Activated CD4-positive, alpha-beta T cell treated with anti-CD3 and anti-CD28 coated beads for 36 hours (primary cell): ENCODE data around the gene RBP4. TPM values are rescaled to one million over a fixed set of nuclear protein-coding genes. Genes with fewer than 3 reads are reported as not detected.

Experiments used
- ATAC-seq: fragments of 200-7000 bp; cut with Tn5 transposase; one replicate; pipeline ENCODE4 v1.10.0; 2021; ENCODE audit warnings: mild to moderate bottlenecking, moderate library complexity
- CTCF ChIA-PET: fragments of 350-600 bp; sonication (Branson Sonifier 250); formaldehyde crosslinking; loops from one replicate; lab custom pipeline; 2021; ENCODE audit warnings: antibody characterized with exemption; lab: Charles Lee
- POLR2A ChIA-PET: fragments of 350-600 bp; sonication (Branson Sonifier 250); formaldehyde crosslinking; loops from one replicate; lab custom pipeline; 2021; ENCODE audit warnings: antibody characterized with exemption, inconsistent platforms; lab: Charles Lee
- DNase-seq: peaks from one replicate; pipeline ENCODE4 v3.0.0-alpha.2; 2020
- H3K27ac Mint-ChIP-seq: one replicate; pipeline ENCODE4 v1.8.0; 2021; ENCODE audit warnings: mixed read lengths
- H3K27me3 Mint-ChIP-seq: one replicate; pipeline ENCODE4 v1.8.0; 2021; ENCODE audit warnings: mixed read lengths
- H3K36me3 Mint-ChIP-seq: one replicate; pipeline ENCODE4 v1.8.0; 2021; ENCODE audit warnings: low read depth, mixed read lengths
- H3K4me1 Mint-ChIP-seq: one replicate; pipeline ENCODE4 v1.8.0; 2021; ENCODE audit warnings: mixed read lengths
- H3K4me3 Mint-ChIP-seq: one replicate; pipeline ENCODE4 v1.8.0; 2021; ENCODE audit warnings: mild to moderate bottlenecking, moderate library complexity, mixed read lengths
- H3K9me3 Mint-ChIP-seq: one replicate; pipeline ENCODE4 v1.8.0; 2021; ENCODE audit warnings: low read depth, mixed read lengths
- intact Hi-C, 2 experiments: fragments of 100-400 bp; cut with DNase I in 1 of 2; cut with micrococcal nuclease in 1 of 2; formaldehyde crosslinking; loops; one replicate each; pipeline versions ENCODE4 v1.14.2 to v1.15.1; 2022 to 2024; cut with DNase I, micrococcal nuclease
- total RNA-seq, 2 experiments: library from RNA; stranded (reverse); gene quantifications; one replicate each; pipeline ENCODE4 v1.2.3, GENCODE V29; 2021

Gene RBP4
- total RNA-seq, 2 experiments from 2014 or later = not detected

DNA sequence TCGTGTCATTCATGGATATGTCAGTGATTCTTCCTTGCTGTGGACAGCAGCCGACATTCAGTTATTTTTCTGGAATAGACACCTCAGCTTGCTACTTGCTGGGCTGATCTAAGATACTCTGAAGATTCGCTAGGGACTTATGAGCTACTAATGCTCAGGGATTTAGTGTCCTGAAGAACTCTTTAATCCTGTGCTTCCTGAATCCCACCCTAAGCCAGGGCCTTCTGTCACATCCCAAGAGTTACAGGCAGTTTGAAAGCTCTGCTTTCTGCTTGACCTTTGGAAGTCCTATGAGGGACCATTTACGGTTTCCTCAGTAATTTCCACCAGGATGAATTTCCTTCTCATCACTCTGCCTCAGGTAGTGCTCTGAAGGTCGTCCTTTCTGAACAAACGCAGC is 11.3 kb upstream of the RBP4 start, which contains the start of gene PDE6C:
TSS of gene PDE6C (plus strand) at position 227 of the 400 bp plus-strand sequence. CDS start 189 bp downstream, outside the sequence.
- intact Hi-C loops = no loop called here
- ATAC-seq (no peak), DNase-seq (no peak)
- H3K4me3 Mint-ChIP-seq = no peak within 1 kb of the TSS
- peaks cover 1% of the 10 kb centered on the region for H3K9me3 Mint-ChIP-seq
- POLR2A ChIA-PET = no interaction called here
- H3K27me3 Mint-ChIP-seq = peaks cover 6% of the 10 kb centered on the region
- CTCF ChIA-PET = interaction anchor here (0.9 to 1.1 kb wide), 2 partner anchors 31 to 247 kb away, joined by 3 read pairs; no protein-coding TSS in a partner anchor
- H3K27ac Mint-ChIP-seq = no peak within 1 kb of the TSS
- H3K4me1 Mint-ChIP-seq = no peaks in the 10 kb centered on the region
- H3K36me3 Mint-ChIP-seq = no peaks in the 10 kb centered on the region

DNA sequence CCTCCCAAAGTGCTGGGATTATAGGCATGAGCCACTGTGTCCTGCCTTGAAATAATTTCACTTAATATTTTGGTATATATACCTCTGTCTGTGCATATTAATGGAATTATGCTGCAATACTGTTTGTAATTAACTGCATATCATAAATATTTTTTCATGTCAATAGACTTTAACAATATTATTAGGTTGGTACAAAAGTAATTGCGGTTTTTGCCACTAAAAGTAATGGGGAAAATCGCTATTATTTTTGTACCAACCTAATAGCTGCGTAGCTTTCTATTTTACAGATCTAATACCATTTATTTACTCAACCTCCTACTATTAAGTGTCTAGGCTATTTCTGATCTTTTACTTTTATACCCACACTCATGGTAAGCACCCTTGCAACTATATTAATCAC is 7.4 kb upstream of the RBP4 start:
- intact Hi-C loops = no loop called here
- no peaks in the 10 kb centered on the region for H3K4me1 Mint-ChIP-seq
- CTCF ChIA-PET = no interaction called here

DNA sequence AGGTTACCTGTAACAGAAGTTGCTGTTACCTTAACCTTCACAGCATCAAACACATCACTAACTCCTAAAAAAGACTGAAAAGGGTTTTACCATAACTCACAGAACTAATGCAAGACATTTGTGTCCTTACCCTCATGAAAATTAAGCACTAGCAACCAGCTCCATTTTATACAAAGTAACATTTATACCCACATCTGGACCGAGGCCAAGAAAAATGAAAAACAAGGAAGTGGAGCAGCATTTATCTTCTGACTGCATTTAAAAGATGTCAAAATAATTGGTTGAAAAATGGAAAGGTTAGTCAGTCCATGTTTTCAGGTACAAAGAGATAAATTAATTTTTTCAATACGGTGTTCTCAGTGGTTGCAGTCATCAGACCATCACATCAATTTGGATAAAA is 3.1 kb upstream of the RBP4 start:
- CTCF ChIA-PET = no interaction called here
- H3K27me3 Mint-ChIP-seq = peaks cover 45% of the 10 kb centered on the region

More for the DNA sequence above, 7.4 kb upstream of the RBP4 start:
- DNase-seq = no peak
- ATAC-seq = no peak
- H3K36me3 Mint-ChIP-seq = no peaks in the 10 kb centered on the region
- H3K27me3 Mint-ChIP-seq = peaks cover 18% of the 10 kb centered on the region
- no peak overlapping the region for H3K4me3 Mint-ChIP-seq
- no peak overlapping the region for H3K27ac Mint-ChIP-seq
- peaks cover 3% of the 10 kb centered on the region for H3K9me3 Mint-ChIP-seq
- POLR2A ChIA-PET = no interaction called here

DNA sequence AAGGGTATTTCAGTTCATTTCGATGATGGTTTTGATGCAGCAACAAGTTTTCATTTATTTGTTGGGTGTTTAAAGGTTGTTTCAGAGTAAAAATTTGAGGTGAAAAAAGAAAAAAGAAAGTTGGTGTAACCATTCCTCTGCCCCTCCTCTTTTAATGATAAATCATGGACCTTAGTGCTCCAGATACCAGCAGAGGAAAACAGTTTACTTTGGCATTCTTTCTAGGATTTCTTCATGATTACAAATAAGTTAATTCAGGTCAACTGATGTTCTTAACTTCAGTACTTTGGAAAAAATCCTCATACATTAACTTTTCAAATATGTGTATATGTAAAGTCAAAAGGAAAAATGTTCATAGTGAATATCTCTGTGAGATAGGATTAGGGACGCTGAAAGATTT is 2.0 kb upstream of the RBP4 start:
- DNase-seq (no peak), ATAC-seq (no peak)
- intact Hi-C loops = no loop called here
- ChIA-PET POLR2A (no interaction called here), CTCF (no interaction called here)
- H3K9me3 Mint-ChIP-seq = peaks cover 3% of the 10 kb centered on the region
- no peak overlapping the region for H3K27ac Mint-ChIP-seq
- no peak overlapping the region for H3K4me3 Mint-ChIP-seq
- H3K27me3 Mint-ChIP-seq = peaks cover 46% of the 10 kb centered on the region
- H3K4me1 Mint-ChIP-seq = no peaks in the 10 kb centered on the region
- H3K36me3 Mint-ChIP-seq = no peaks in the 10 kb centered on the region

More for the DNA sequence above, 3.1 kb upstream of the RBP4 start:
- POLR2A ChIA-PET = no interaction called here
- H3K36me3 Mint-ChIP-seq = no peaks in the 10 kb centered on the region
- no peak overlapping the region for H3K4me3 Mint-ChIP-seq
- H3K27ac Mint-ChIP-seq = no peak overlapping the region
- ATAC-seq (no peak), DNase-seq (no peak)
- no peaks in the 10 kb centered on the region for H3K4me1 Mint-ChIP-seq
- intact Hi-C loops = no loop called here
- peaks cover 3% of the 10 kb centered on the region for H3K9me3 Mint-ChIP-seq

DNA sequence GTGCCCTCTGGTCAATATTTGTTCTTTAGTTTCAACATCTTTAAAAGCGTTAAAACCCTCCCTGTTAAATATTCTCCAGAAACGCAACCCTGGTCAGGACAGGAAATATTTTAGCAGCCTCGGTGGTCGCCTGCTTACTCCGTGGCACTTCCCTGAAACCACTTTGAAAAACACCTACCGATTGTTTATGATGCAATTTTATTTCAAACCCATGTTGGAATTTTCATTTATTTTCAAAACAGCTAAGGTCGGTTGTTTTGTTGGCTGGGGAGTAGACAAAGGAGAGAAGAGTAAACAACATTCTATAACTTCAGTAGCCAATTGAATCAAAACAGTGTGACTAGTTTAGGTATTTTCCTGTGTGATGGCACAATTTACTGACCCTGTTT is 733 bp upstream of the RBP4 start:
- H3K27ac Mint-ChIP-seq = no peak overlapping the region
- H3K4me1 Mint-ChIP-seq = no peaks in the 10 kb centered on the region
- H3K4me3 Mint-ChIP-seq = no peak overlapping the region
- peaks cover 44% of the 10 kb centered on the region for H3K27me3 Mint-ChIP-seq
- intact Hi-C loops = no loop called here
- H3K36me3 Mint-ChIP-seq = no peaks in the 10 kb centered on the region
- CTCF ChIA-PET = no interaction called here
- DNase-seq = no peak
- POLR2A ChIA-PET = no interaction called here
- ATAC-seq = no peak
- no peaks in the 10 kb centered on the region for H3K9me3 Mint-ChIP-seq

DNA sequence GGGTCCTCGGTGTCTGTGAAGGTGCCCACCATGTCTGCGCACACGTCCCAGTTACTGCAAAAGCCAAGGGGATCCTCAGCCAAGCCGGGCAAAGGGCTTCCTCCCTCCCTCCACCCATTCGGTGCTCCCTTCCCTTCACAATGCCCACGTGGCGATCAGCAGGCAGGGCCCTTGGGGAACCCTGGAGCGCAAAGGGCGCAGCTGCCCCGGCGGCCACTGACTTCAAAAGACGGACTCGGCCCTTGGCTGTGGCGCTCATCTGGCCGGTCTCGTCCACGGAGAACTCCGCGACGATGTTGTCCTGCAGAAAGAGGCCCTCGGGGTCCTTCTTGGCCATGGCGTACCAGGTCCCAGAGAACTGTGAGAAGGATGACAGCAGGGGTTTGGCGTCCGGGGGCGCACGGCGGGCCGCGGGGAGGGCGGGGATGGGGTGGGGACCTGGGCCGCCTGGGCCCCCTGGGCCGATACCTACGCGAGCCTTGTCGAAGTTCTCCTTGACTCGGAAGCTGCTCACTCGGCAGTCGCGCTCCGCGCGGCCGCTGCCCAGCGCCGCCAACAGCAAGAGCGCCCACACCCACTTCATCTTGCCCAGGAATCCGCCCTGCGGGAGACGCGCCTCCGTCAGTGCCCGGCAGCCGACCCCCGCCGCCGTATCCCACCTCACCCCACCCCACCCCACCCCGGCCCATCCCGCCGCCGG is 439 bp downstream of the RBP4 start:
- intact Hi-C loops = no loop called here
- Mint-ChIP-seq H3K9me3 (no peaks in the 10 kb centered on the region), H3K36me3 (no peaks in the 10 kb centered on the region), H3K27me3 (peaks cover 42% of the 10 kb centered on the region), H3K4me1 (no peaks in the 10 kb centered on the region), H3K4me3 (no peak overlapping the region), H3K27ac (no peak overlapping the region)
- DNase-seq (no peak), ATAC-seq (no peak)
- ChIA-PET POLR2A (no interaction called here), CTCF (no interaction called here)

DNA sequence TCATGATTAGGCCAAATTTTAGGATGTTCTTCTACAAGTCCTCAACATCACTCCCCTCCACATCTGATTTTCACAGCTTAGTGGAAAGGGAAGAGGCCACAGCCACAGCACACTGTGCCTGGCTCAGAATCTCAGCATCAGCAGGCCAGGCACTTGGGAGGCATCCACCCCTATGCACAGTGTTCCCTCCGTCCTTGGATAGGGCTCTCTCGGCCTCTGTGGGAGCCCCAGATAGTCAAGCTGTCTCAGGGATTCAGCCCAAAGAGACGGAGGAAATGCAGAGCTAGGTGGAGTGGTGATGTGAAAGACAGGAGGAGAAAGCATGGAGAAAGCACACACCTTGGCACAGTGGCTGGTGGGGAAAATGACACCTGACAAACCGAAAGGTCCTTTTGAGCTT is 1.3 kb downstream of the RBP4 start:
- DNase-seq (no peak), ATAC-seq (no peak)
- H3K36me3 Mint-ChIP-seq = no peaks in the 10 kb centered on the region
- no peak overlapping the region for H3K27ac Mint-ChIP-seq
- H3K4me3 Mint-ChIP-seq = no peak overlapping the region
- intact Hi-C loops = no loop called here
- H3K9me3 Mint-ChIP-seq = no peaks in the 10 kb centered on the region
- H3K4me1 Mint-ChIP-seq = no peaks in the 10 kb centered on the region
- ChIA-PET CTCF (no interaction called here), POLR2A (no interaction called here)
- peaks cover 42% of the 10 kb centered on the region for H3K27me3 Mint-ChIP-seq

DNA sequence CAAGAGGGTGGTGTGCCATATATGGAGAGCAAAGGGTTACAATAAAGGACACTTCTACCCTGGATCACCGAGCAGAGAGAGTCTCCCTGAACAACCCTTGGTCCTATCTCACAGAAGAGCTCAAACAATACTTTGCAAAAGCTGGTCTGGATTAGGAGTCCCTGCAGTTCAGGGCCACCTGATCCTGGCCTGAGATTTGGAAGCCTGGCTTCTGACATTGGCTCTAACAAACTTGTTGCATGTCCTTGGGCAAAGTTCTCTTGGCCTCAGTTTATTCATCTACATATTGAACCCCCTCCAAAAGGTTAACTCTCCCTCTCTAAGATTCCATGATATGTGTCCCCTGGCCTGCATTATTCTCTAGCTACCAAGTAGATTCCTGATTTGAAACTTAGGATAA is 1.7 kb downstream of the RBP4 start:
- Mint-ChIP-seq H3K27me3 (peaks cover 38% of the 10 kb centered on the region), H3K4me1 (no peaks in the 10 kb centered on the region), H3K27ac (no peak overlapping the region), H3K36me3 (no peaks in the 10 kb centered on the region), H3K9me3 (no peaks in the 10 kb centered on the region), H3K4me3 (no peak overlapping the region)
- DNase-seq (no peak), ATAC-seq (no peak)
- intact Hi-C loops = no loop called here
- CTCF ChIA-PET = interaction anchor here (0.6 kb wide), 1 partner anchor 169 kb away, joined by 5 read pairs; no protein-coding TSS in a partner anchor
- POLR2A ChIA-PET = no interaction called here

DNA sequence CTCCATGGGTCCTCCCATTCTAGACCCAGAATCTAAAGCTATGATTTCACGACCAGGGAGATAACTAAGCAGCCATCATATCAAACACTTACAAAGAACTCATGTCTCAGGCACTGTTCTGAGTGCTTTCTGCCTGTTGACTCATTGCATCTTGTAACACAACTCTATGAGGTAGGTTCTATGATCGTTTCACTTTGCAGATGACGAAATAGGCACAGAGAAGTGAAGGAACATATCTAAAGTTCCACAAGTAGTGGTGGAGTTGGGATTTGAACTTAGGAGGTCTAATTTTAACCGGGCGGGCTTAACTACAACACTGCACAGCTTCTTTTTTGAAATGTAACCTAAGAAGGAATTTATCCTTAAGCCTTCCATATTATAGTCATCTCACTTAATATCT is 2.9 kb downstream of the RBP4 start:
- CTCF ChIA-PET = no interaction called here
- no peaks in the 10 kb centered on the region for H3K4me1 Mint-ChIP-seq

DNA sequence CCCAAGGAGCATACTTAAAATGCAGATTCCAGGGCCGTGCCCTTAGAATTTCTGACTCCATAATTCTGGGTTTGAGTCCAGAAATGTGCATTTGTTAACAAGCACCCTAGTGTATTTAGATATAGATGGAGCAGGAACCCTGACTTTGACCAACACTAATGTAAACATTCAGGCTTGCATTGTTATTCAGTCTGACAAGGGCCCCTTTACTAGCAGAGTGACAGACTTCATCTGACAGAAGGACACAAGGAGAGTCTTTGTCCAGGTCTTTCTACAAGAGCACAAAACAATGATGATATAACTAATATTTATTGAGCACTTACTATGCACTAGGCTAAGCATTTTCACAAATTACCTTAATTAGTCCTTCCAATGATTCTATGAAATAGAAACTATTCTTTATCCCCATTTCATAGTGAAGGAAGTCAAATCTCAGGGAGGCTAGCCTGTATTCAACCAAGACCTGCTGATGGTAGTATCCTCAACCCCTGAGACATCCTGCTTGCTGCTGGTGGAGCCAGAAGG is 3.9 kb downstream of the RBP4 start:
- no peak overlapping the region for H3K4me3 Mint-ChIP-seq
- POLR2A ChIA-PET = no interaction called here
- no peaks in the 10 kb centered on the region for H3K36me3 Mint-ChIP-seq
- peaks cover 25% of the 10 kb centered on the region for H3K27me3 Mint-ChIP-seq
- intact Hi-C loops = no loop called here
- H3K9me3 Mint-ChIP-seq = no peaks in the 10 kb centered on the region
- CTCF ChIA-PET = no interaction called here
- ATAC-seq (no peak), DNase-seq (no peak)
- H3K27ac Mint-ChIP-seq = no peak overlapping the region
- no peaks in the 10 kb centered on the region for H3K4me1 Mint-ChIP-seq

More for the DNA sequence above, 2.9 kb downstream of the RBP4 start:
- intact Hi-C loops = no loop called here
- no peak for ATAC-seq
- H3K4me3 Mint-ChIP-seq = no peak overlapping the region
- peaks cover 33% of the 10 kb centered on the region for H3K27me3 Mint-ChIP-seq
- H3K9me3 Mint-ChIP-seq = no peaks in the 10 kb centered on the region
- POLR2A ChIA-PET = no interaction called here
- no peak for DNase-seq
- H3K27ac Mint-ChIP-seq = no peak overlapping the region
- H3K36me3 Mint-ChIP-seq = no peaks in the 10 kb centered on the region

DNA sequence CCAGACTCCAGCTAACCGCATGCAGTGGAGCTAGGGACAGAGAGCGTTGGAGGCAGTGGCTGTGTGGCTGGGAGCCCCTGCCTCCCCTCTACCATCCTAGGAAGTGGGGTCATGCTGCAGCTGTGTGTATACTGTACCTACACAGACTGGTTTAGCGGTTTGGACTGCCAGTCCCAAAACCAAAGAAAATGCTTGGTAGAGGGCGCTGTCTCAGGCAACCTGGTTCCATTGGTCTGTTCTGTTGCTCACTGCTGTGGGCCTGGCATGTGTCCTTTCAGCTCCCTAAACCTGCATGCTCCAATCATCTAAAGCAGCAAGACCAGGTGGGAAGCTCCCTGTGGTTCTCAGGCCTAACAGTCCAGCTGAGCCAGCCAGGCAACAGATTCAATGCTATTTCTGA is 4.5 kb downstream of the RBP4 start:
- Mint-ChIP-seq H3K27ac (no peak overlapping the region), H3K4me1 (no peaks in the 10 kb centered on the region), H3K9me3 (no peaks in the 10 kb centered on the region), H3K27me3 (peaks cover 19% of the 10 kb centered on the region), H3K36me3 (no peaks in the 10 kb centered on the region), H3K4me3 (no peak overlapping the region)
- no peak for ATAC-seq
- CTCF ChIA-PET = interaction anchor here (0.6 kb wide), 1 partner anchor 105 kb away, joined by 3 read pairs; no protein-coding TSS in a partner anchor
- intact Hi-C loops = no loop called here
- POLR2A ChIA-PET = no interaction called here
- no peak for DNase-seq
